ENCODE data around the gene LHX4.

The LHX4 gene

GRCh38 chr1:180277476-180278193 lies 47.6 kb downstream of the LHX4 start:
- Mint-ChIP-seq H3K9me3 (no peaks in the 10 kb centered on the region), H3K27ac (no peak overlapping the region), H3K27me3 (no peaks in the 10 kb centered on the region), H3K4me3 (no peak overlapping the region), H3K4me1 (ENCODE audit: low read depth in 2 of 2) (no peaks in the 10 kb centered on the region), H3K36me3 (ENCODE audit: insufficient read depth) (peaks cover 6% of the 10 kb centered on the region)
- no peak for ATAC-seq (replicated peaks)
- DNase-seq: no peak

DNA sequence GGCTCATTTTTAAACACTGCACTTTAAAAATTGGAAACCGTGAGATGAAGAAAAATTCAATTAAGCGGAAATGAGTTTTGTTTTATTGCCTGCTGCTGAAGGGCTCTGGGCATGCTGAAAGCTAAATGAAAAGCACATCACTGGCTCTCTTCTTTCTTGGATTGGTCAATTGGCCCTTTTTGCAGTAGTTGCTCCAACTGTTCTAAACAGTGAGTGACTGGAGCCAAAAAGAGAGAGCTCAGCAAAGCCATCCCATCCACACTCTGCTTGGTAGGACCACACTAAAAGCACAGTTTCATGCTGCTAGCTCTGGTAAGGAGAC lies 48.1 kb downstream of the LHX4 start:
- Mint-ChIP-seq H3K4me1 (ENCODE audit: low read depth in 2 of 2) (no peaks in the 10 kb centered on the region), H3K36me3 (ENCODE audit: insufficient read depth) (peaks cover 6% of the 10 kb centered on the region)

GRCh38 chr1:180278596-180279395 lies 48.7 kb downstream of the LHX4 start:
- no peak overlapping the region for H3K4me3 Mint-ChIP-seq
- H3K36me3 Mint-ChIP-seq (ENCODE audit: insufficient read depth): peaks cover 6% of the 10 kb centered on the region
- no peaks in the 10 kb centered on the region for H3K9me3 Mint-ChIP-seq
- no peaks in the 10 kb centered on the region for H3K27me3 Mint-ChIP-seq
- no peaks in the 10 kb centered on the region for H3K4me1 Mint-ChIP-seq (ENCODE audit: low read depth in 2 of 2)
- ATAC-seq (replicated peaks) (no peak), DNase-seq (no peak)
- H3K27ac Mint-ChIP-seq: no peak overlapping the region

More for the DNA sequence above, 48.1 kb downstream of the LHX4 start:
- DNase-seq: no peak
- no peak overlapping the region for H3K4me3 Mint-ChIP-seq
- ATAC-seq (replicated peaks): no peak
- no peaks in the 10 kb centered on the region for H3K9me3 Mint-ChIP-seq
- no peak overlapping the region for H3K27ac Mint-ChIP-seq
- no peaks in the 10 kb centered on the region for H3K27me3 Mint-ChIP-seq

DNA sequence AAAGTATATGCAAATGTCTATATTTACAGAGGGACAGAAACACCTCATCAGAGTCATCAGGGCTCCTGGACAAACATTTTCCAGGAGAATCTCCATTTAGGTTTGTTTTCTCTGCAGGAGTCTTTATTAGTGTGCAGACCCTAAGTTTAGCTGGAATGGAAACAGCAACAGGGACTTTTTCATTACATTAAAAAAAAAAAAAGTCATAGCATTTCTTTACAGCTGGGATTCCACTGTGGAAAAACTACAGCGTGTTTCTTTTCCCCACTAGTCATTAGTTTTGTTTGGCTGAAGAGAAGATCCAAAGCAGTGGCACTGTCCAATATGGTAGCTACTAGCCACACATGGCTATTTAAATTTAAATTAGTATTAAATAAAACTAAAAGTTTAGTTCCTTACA lies 49.6 kb downstream of the LHX4 start:
- no peak overlapping the region for H3K27ac Mint-ChIP-seq
- no peaks in the 10 kb centered on the region for H3K27me3 Mint-ChIP-seq
- DNase-seq (no peak), ATAC-seq (replicated peaks) (no peak)
- H3K36me3 Mint-ChIP-seq (ENCODE audit: insufficient read depth): peaks cover 9% of the 10 kb centered on the region
- no peaks in the 10 kb centered on the region for H3K9me3 Mint-ChIP-seq
- peaks cover 0 to under 1% of the 10 kb centered on the region in 2 donors for H3K4me1 Mint-ChIP-seq (ENCODE audit: low read depth in 2 of 2)
- no peak overlapping the region for H3K4me3 Mint-ChIP-seq

DNA sequence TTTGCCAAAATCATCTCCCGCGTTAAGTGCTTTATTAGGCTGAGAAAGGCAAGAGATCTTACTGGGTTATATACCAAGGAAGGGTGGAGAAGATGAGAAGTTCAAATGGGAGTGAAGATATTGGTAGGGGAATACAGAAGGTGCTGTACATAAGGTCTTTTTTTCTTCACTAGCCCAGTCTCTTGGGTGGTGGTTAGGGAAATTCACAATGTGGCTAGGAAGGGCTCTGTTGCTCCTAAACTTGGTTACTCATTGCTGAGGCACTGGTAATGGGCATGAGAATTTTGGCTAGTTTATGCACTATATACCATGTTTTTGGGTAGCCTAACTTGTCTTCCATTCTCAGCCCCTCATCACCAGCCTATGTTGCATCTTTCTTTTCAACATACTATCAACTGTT lies 50.6 kb downstream of the LHX4 start:
- Mint-ChIP-seq H3K9me3 (no peaks in the 10 kb centered on the region), H3K36me3 (ENCODE audit: insufficient read depth) (peaks cover 11% of the 10 kb centered on the region), H3K27me3 (no peaks in the 10 kb centered on the region), H3K27ac (no peak overlapping the region), H3K4me1 (ENCODE audit: low read depth in 2 of 2) (peaks cover 0 to 1% of the 10 kb centered on the region in 2 donors), H3K4me3 (no peak overlapping the region)
- ATAC-seq (replicated peaks) (no peak), DNase-seq (no peak)

DNA sequence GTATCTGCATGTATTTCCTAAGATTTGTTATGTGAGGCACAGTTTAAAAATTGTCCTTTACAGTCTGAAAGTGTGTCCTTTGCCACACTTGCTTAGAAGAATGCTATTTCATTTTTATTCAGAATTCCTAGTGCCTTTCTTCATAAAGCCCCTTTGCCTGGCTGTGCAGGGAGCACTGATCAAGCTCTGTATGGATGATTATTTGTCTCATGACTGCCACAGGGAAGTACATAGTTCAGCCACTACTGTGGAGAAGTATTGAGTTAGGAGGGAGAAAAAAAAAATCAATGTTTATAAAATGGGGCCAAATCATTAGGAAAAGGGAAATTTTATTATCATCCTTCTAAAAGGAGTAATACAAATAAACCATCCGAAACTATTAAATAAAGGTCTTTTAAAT lies 51.4 kb downstream of the LHX4 start:
- Mint-ChIP-seq H3K9me3 (no peaks in the 10 kb centered on the region), H3K4me1 (ENCODE audit: low read depth in 2 of 2) (peaks cover 0 to 1% of the 10 kb centered on the region in 2 donors), H3K27ac (no peak overlapping the region), H3K36me3 (ENCODE audit: insufficient read depth) (peaks cover 11% of the 10 kb centered on the region), H3K27me3 (no peaks in the 10 kb centered on the region), H3K4me3 (no peak overlapping the region)
- DNase-seq (no peak), ATAC-seq (replicated peaks) (no peak)

DNA sequence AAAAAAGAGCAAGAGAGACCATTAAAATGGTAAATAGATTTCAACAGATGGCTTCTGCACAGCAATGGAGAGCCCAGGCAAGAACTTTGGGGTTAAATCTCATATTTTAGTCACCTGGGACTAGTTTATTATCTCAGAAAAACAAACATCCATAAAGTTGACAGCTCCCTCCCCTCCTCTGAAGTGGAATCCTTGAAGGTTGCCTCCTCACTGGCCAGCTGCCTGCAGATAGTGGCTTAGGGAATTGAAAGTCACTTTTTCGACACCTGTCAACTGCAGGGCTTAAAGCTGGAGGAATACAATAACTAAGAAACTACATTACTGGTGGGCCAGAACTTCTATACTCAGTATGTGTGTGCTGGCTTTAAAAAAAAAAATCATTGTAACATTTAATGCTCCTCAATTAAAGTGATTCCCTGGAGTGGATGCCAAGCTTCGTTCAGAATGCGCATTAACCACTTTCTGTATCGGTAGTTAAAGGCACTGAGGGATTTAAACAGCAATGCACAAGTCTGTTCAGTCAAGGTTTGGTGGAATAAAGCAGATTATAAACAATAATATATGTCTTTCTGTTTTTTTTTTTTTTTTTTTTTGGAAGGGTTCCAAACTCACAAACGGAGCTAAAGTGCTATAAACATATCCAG lies 52.5 kb downstream of the LHX4 start:
- H3K27me3 Mint-ChIP-seq: no peaks in the 10 kb centered on the region
- DNase-seq: no peak
- no peak overlapping the region for H3K27ac Mint-ChIP-seq
- no peak for ATAC-seq (replicated peaks)
- H3K9me3 Mint-ChIP-seq: no peaks in the 10 kb centered on the region
- H3K36me3 Mint-ChIP-seq (ENCODE audit: insufficient read depth): peaks cover 21% of the 10 kb centered on the region
- no peak overlapping the region for H3K4me3 Mint-ChIP-seq
- H3K4me1 Mint-ChIP-seq (ENCODE audit: low read depth in 2 of 2): peaks cover 0 to 1% of the 10 kb centered on the region in 2 donors

- peaks cover 26% of the 10 kb centered on the region for H3K36me3 Mint-ChIP-seq (ENCODE audit: insufficient read depth)
- DNase-seq (no peak), ATAC-seq (replicated peaks) (no peak)
- peaks cover 0 to 1% of the 10 kb centered on the region in 2 donors for H3K4me1 Mint-ChIP-seq (ENCODE audit: low read depth in 2 of 2)
- H3K27me3 Mint-ChIP-seq: no peaks in the 10 kb centered on the region
- no peaks in the 10 kb centered on the region for H3K9me3 Mint-ChIP-seq
- no peak overlapping the region for H3K27ac Mint-ChIP-seq
- no peak overlapping the region for H3K4me3 Mint-ChIP-seq
Measured at GRCh38 chr1:180283098-180283497, 53.0 kb downstream of the LHX4 start.

GRCh38 chr1:180286417-180286816 lies 56.4 kb downstream of the LHX4 start:
- Mint-ChIP-seq H3K4me1 (ENCODE audit: low read depth in 2 of 2) (peaks cover 1 to 9% of the 10 kb centered on the region in 2 donors), H3K27ac (no peak overlapping the region), H3K27me3 (no peaks in the 10 kb centered on the region), H3K36me3 (ENCODE audit: insufficient read depth) (peaks cover 23% of the 10 kb centered on the region), H3K4me3 (no peak overlapping the region), H3K9me3 (no peaks in the 10 kb centered on the region)
- DNase-seq (no peak), ATAC-seq (replicated peaks) (no peak)

- Mint-ChIP-seq H3K36me3 (ENCODE audit: insufficient read depth) (peaks cover 23% of the 10 kb centered on the region), H3K27ac (no peak overlapping the region)
- DNase-seq: no peak
Measured at GRCh38 chr1:180287988-180288705, 58.1 kb downstream of the LHX4 start.

GRCh38 chr1:180288940-180289339 lies 58.9 kb downstream of the LHX4 start:
- peaks cover 23% of the 10 kb centered on the region for H3K36me3 Mint-ChIP-seq (ENCODE audit: insufficient read depth)
- H3K4me1 Mint-ChIP-seq (ENCODE audit: low read depth in 2 of 2): peaks cover 1 to 9% of the 10 kb centered on the region in 2 donors
- no peak overlapping the region for H3K27ac Mint-ChIP-seq
- no peaks in the 10 kb centered on the region for H3K9me3 Mint-ChIP-seq
- no peaks in the 10 kb centered on the region for H3K27me3 Mint-ChIP-seq
- ATAC-seq (replicated peaks) (no peak), DNase-seq (no peak)
- no peak overlapping the region for H3K4me3 Mint-ChIP-seq

More at GRCh38 chr1:180287988-180288705, 58.1 kb downstream of the LHX4 start:
- Mint-ChIP-seq H3K4me3 (no peak overlapping the region), H3K4me1 (ENCODE audit: low read depth in 2 of 2) (peaks cover 1 to 9% of the 10 kb centered on the region in 2 donors), H3K27me3 (no peaks in the 10 kb centered on the region), H3K9me3 (no peaks in the 10 kb centered on the region)
- no peak for ATAC-seq (replicated peaks)

DNA sequence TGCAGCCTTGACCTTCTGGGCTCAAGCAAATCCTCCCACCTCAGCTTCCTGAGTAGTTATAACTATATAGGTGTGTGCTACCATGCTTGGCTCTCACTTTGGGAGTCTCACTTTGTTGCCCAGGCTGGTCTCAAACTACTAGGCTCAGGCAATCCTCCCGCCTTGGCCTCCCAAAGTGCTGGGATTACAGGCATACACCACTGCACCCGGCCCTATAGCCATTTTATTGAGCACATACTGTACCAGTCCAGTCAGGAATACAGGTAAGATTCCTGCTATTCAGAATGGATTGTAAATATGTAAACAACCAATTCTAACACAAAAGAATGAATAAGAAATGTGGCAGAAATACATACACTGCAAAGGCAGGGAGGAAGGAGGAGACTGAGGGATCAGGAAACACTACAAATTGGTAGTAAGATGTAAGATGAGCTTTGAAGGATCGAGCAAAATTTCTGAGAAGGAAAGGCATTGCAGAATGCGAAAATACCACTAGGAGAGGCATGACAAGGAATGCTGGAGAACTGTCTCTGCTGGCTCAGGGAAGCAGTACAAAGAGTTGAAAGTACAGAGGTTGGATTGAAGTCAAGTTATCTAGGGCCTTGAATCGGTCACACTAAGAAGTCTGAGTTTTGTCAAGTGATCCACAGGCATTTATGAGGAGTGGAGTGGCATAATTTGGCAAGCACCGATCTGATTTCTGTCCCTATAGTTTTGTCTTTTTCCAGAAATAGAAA lies 60.4 kb downstream of the LHX4 start:
- H3K27me3 Mint-ChIP-seq: no peaks in the 10 kb centered on the region
- ATAC-seq (replicated peaks): no peak

GRCh38 chr1:180291004-180291403 lies 60.9 kb downstream of the LHX4 start:
- Mint-ChIP-seq H3K27ac (no peak overlapping the region), H3K27me3 (no peaks in the 10 kb centered on the region), H3K9me3 (no peaks in the 10 kb centered on the region), H3K4me1 (ENCODE audit: low read depth in 2 of 2) (peaks cover 0 to 9% of the 10 kb centered on the region in 2 donors), H3K4me3 (no peak overlapping the region), H3K36me3 (ENCODE audit: insufficient read depth) (peaks cover 18% of the 10 kb centered on the region)
- DNase-seq (no peak), ATAC-seq (replicated peaks) (no peak)

More for the DNA sequence above, 60.4 kb downstream of the LHX4 start:
- Mint-ChIP-seq H3K4me3 (no peak overlapping the region), H3K4me1 (ENCODE audit: low read depth in 2 of 2) (peaks cover 0 to 9% of the 10 kb centered on the region in 2 donors), H3K36me3 (ENCODE audit: insufficient read depth) (peaks cover 18% of the 10 kb centered on the region), H3K27ac (no peak overlapping the region), H3K9me3 (no peaks in the 10 kb centered on the region)
- DNase-seq: no peak

Measured in effector memory CD8-positive, alpha-beta T cell (primary cell).